ENCODE results near the gene ITIH4.
"Not testable (repeated sequence)": the region's sequence is repeated elsewhere in the genome, so short reads cannot be mapped to it uniquely, and the experiment has no call there.

ITIH4 gene

GRCh38 chr3:52777127-52777958 lies 53.1 kb downstream of the ITIH4 start, which contains the start of gene ITIH1:
Gene ITIH1, plus strand, starts transcription at chr3:52777599. Its CDS starts 17 bp downstream, at chr3:52777616.
- no peaks in the 10 kb centered on the region for H3K79me2 ChIP-seq (ENCODE audit: low read length)
- H3K9ac ChIP-seq (ENCODE audit: low read length): no peak within 1 kb of the TSS
- H3K27ac ChIP-seq (ENCODE audit: low read length): no peak within 1 kb of the TSS
- H4K20me1 ChIP-seq (ENCODE audit: insufficient read depth, low read length): no peaks in the 10 kb centered on the region
- H3K4me3 ChIP-seq (ENCODE audit: low read length): no peak within 1 kb of the TSS
- H3K4me2 ChIP-seq (ENCODE audit: low read length): peak within 1 kb of the TSS; percentile 34
- peaks cover 35% of the 10 kb centered on the region for H3K4me1 ChIP-seq (ENCODE audit: low read length)
- no peaks in the 10 kb centered on the region for H3K9me3 ChIP-seq (ENCODE audit: insufficient read depth, low read length)
- H2AFZ ChIP-seq (ENCODE audit: low read depth, low read length): no peak within 1 kb of the TSS; the same call in 1 of the 2 replicates
- TF ChIP-seq EZH2phosphoT487 (IDR thresholded peaks at IDR 0.05; ENCODE audit: low read depth): no peak
- TF ChIP-seq, protein P1, sequence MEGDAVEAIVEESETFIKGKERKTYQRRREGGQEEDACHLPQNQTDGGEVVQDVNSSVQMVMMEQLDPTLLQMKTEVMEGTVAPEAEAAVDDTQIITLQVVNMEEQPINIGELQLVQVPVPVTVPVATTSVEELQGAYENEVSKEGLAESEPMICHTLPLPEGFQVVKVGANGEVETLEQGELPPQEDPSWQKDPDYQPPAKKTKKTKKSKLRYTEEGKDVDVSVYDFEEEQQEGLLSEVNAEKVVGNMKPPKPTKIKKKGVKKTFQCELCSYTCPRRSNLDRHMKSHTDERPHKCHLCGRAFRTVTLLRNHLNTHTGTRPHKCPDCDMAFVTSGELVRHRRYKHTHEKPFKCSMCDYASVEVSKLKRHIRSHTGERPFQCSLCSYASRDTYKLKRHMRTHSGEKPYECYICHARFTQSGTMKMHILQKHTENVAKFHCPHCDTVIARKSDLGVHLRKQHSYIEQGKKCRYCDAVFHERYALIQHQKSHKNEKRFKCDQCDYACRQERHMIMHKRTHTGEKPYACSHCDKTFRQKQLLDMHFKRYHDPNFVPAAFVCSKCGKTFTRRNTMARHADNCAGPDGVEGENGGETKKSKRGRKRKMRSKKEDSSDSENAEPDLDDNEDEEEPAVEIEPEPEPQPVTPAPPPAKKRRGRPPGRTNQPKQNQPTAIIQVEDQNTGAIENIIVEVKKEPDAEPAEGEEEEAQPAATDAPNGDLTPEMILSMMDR (IDR thresholded peaks at IDR 0.05; ENCODE audit: low read depth, low read length): no peak
- no peaks in the 10 kb centered on the region for H3K27me3 ChIP-seq (ENCODE audit: low read depth, low read length)
- no peaks in the 10 kb centered on the region for H3K36me3 ChIP-seq (replicated peaks; ENCODE audit: low read depth, low read length)

DNA sequence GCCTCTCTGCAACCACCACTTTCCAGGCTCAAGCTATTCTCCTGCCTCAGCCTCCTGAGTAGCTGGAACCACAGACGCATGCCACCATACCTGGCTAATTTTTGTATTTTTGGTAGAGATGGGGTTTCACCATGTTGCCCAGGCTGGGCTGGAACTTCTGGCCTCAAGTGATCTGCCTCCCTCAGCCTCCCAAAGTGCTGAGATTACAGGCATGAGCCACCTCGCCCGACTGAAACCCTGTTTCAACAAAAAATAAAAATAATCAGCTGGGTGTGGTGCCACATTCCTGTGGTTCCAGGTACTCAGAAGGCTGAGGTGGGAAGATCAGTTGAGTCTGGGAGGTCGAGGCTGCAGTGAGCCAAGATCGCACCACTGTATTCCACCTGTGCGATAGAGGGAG lies 54.0 kb downstream of the ITIH4 start:
- H3K4me2 ChIP-seq (ENCODE audit: low read length); H3K9me3 ChIP-seq (ENCODE audit: insufficient read depth, low read length): not testable (repeated sequence)

DNA sequence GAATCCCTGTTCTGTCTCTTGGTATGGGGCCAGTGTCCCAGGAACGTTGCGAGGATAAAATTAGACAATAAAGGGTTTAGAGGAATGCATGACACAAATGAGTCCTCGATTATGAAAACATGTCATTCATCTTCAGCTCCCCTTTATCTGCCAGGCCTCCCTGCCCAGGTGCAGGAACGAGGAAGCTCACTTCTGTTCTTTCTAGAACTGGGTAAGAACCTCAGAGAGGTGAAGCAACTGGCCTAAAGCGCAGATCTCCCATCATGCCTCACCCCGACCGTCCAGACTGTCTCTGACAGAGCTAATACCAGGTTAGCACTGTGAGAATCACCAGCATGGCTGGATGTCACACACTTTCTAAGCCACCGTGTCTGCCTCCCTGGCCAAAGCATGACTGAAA lies 54.6 kb downstream of the ITIH4 start:
- Histone ChIP-seq H3K79me2 (ENCODE audit: low read length) (no peaks in the 10 kb centered on the region), H3K9me3 (ENCODE audit: insufficient read depth, low read length) (no peaks in the 10 kb centered on the region), H4K20me1 (ENCODE audit: insufficient read depth, low read length) (no peaks in the 10 kb centered on the region), H3K4me2 (ENCODE audit: low read length) (no peak overlapping the region), H2AFZ (ENCODE audit: low read depth, low read length) (no peak overlapping the region), H3K27ac (ENCODE audit: low read length) (no peak overlapping the region), H3K4me3 (ENCODE audit: low read length) (no peak overlapping the region), H3K27me3 (ENCODE audit: low read depth, low read length) (no peaks in the 10 kb centered on the region), H3K9ac (ENCODE audit: low read length) (no peak overlapping the region), H3K36me3 (replicated peaks; ENCODE audit: low read depth, low read length) (no peaks in the 10 kb centered on the region), H3K4me1 (ENCODE audit: low read length) (peaks cover 41% of the 10 kb centered on the region)
- TF ChIP-seq, protein P1 (IDR thresholded peaks at IDR 0.05; ENCODE audit: low read depth, low read length): no peak
- no peak for TF ChIP-seq EZH2phosphoT487 (IDR thresholded peaks at IDR 0.05; ENCODE audit: low read depth)

More for the DNA sequence above, 54.0 kb downstream of the ITIH4 start:
- not testable (repeated sequence) for H3K4me3 ChIP-seq (ENCODE audit: low read length); H3K79me2 ChIP-seq (ENCODE audit: low read length); H4K20me1 ChIP-seq (ENCODE audit: insufficient read depth, low read length); H2AFZ ChIP-seq (ENCODE audit: low read depth, low read length); H3K9ac ChIP-seq (ENCODE audit: low read length); H3K27ac ChIP-seq (ENCODE audit: low read length); H3K36me3 ChIP-seq (replicated peaks; ENCODE audit: low read depth, low read length); H3K27me3 ChIP-seq (ENCODE audit: low read depth, low read length)
- peaks cover 38% of the 10 kb centered on the region for H3K4me1 ChIP-seq (ENCODE audit: low read length)

- Histone ChIP-seq H3K79me2 (ENCODE audit: low read length) (peaks cover 5% of the 10 kb centered on the region), H3K27ac (ENCODE audit: low read length) (no peak overlapping the region), H3K4me2 (ENCODE audit: low read length) (no peak overlapping the region), H3K36me3 (replicated peaks; ENCODE audit: low read depth, low read length) (no peaks in the 10 kb centered on the region), H2AFZ (ENCODE audit: low read depth, low read length) (no peak overlapping the region), H3K9me3 (ENCODE audit: insufficient read depth, low read length) (no peaks in the 10 kb centered on the region), H3K4me3 (ENCODE audit: low read length) (no peak overlapping the region), H4K20me1 (ENCODE audit: insufficient read depth, low read length) (no peaks in the 10 kb centered on the region), H3K9ac (ENCODE audit: low read length) (no peak overlapping the region), H3K4me1 (ENCODE audit: low read length) (peaks cover 38% of the 10 kb centered on the region), H3K27me3 (ENCODE audit: low read depth, low read length) (no peaks in the 10 kb centered on the region)
- TF ChIP-seq, protein P1 (IDR thresholded peaks at IDR 0.05; ENCODE audit: low read depth, low read length): no peak
- TF ChIP-seq EZH2phosphoT487 (IDR thresholded peaks at IDR 0.05; ENCODE audit: low read depth): no peak
These were observed 55.3 kb downstream of the ITIH4 start for GRCh38 chr3:52774901-52775864.

All from OCI-LY3 (cell line).